HepG2 (cell line): ENCODE measurements around the gene DDAH2. TPM values are rescaled to one million over a fixed set of nuclear protein-coding genes. Genes with fewer than 3 reads are reported as not detected.
A peak's percentile ranks its signal among the peaks of the same experiment; 100 is the strongest.

Source experiments
- CBX1 ChIP-seq: IDR thresholded peaks from one replicate; pipeline ENCODE4 v1.6.1; 2016; ENCODE audit warnings: antibody characterized with exemption, low read depth
- FLYWCH1 ChIP-seq: sonication (generic); formaldehyde crosslinking; IDR thresholded peaks from 2 replicates; pipeline ENCODE4 v1.8.1; 2023; ENCODE audit warnings: mild to moderate bottlenecking, missing genetic modification reagents
- HNRNPK ChIP-seq: fragments of 200-400 bp; formaldehyde crosslinking; IDR thresholded peaks from 2 replicates; pipeline ENCODE4 v1.6.1; 2018; ENCODE audit warnings: low read length, low read depth, moderate library complexity, mild to moderate bottlenecking; ENCODE audit not compliant: poor library complexity, severe bottlenecking
- KDM5B ChIP-seq: sonication (generic); formaldehyde crosslinking; IDR thresholded peaks from 2 replicates; pipeline ENCODE4 v1.4.0; 2020; ENCODE audit warnings: missing genetic modification reagents, mild to moderate bottlenecking, borderline replicate concordance
- MTF2 ChIP-seq: sonication (generic); formaldehyde crosslinking; IDR thresholded peaks from 2 replicates; pipeline ENCODE4 v1.5.0; 2020; ENCODE audit warnings: missing genetic modification reagents, borderline replicate concordance
- ZBTB21 ChIP-seq: sonication (generic); formaldehyde crosslinking; IDR thresholded peaks from 2 replicates; pipeline ENCODE4 v1.4.0; 2020; ENCODE audit warnings: missing genetic modification reagents
- ZBTB8A ChIP-seq: sonication (generic); formaldehyde crosslinking; IDR thresholded peaks from 2 replicates; pipeline ENCODE4 v1.4.0; 2020; ENCODE audit warnings: mild to moderate bottlenecking, low read depth, missing genetic modification reagents, borderline replicate concordance
- ZNF431 ChIP-seq: sonication (generic); formaldehyde crosslinking; IDR thresholded peaks from 2 replicates; pipeline ENCODE4 v1.9.0; 2022; ENCODE audit warnings: missing genetic modification reagents, low read depth, mild to moderate bottlenecking, borderline replicate concordance
- ZNF607 ChIP-seq: sonication (generic); formaldehyde crosslinking; IDR thresholded peaks from 2 replicates; pipeline ENCODE4 v1.5.1; 2020; ENCODE audit warnings: missing genetic modification reagents, mild to moderate bottlenecking, borderline replicate concordance
- ZNF713 ChIP-seq: sonication (generic); formaldehyde crosslinking; IDR thresholded peaks from 2 replicates; pipeline ENCODE4 v1.4.0; 2020; ENCODE audit warnings: mild to moderate bottlenecking, missing genetic modification reagents
- ZNF747 ChIP-seq: sonication (generic); formaldehyde crosslinking; IDR thresholded peaks from 2 replicates; pipeline ENCODE4 v1.8.1; 2023; ENCODE audit warnings: missing genetic modification reagents, mild to moderate bottlenecking, borderline replicate concordance
- polyA plus RNA-seq, 8 experiments: library from polyadenylated mRNA; depleted of rRNA in 3 of 8; stranded (reverse) in 7 of 8; unstranded in 1 of 8; fragments of >200 nt; fragmentation: Illumina TruSeq in 4 of 8; extraction: Trizol in 4 of 8; gene quantifications; 2 replicates each; pipeline versions ENCODE4 v1.2.1 to v1.2.3, GENCODE V29; 2011 to 2016; ENCODE audit warnings: low read depth in 4 of 8, missing spikeins in 1 of 8, mixed read lengths in 1 of 8; ENCODE audit not compliant: insufficient read depth in 1 of 8
- total RNA-seq, 5 experiments: library from RNA; depleted of rRNA; stranded (reverse); fragments of >200 nt; fragmentation: Illumina TruSeq; extraction: Trizol; gene quantifications; 2 replicates each; pipeline ENCODE4 v1.2.3, GENCODE V29; 2016; ENCODE audit warnings: low read depth in 1 of 5
- TF ChIP-seq, protein P1 (sequence below), 2 experiments: fragments of 450-650 bp in 1 of 2; sonication (generic) in 1 of 2; formaldehyde crosslinking in 1 of 2; IDR thresholded peaks; 2 replicates each; pipeline versions ENCODE4 v1.6.1 to v1.8.0; 2016 to 2022; ENCODE audit warnings: antibody characterized with exemption in 1 of 2, mild to moderate bottlenecking in 1 of 2, missing genetic modification reagents in 1 of 2
- TF ChIP-seq, protein P2 (sequence below): sonication (generic); formaldehyde crosslinking; IDR thresholded peaks from 2 replicates; pipeline ENCODE4 v1.4.0; 2020; ENCODE audit warnings: missing genetic modification reagents, borderline replicate concordance
- TF ChIP-seq, protein P3 (sequence below): sonication (generic); formaldehyde crosslinking; IDR thresholded peaks from 2 replicates; pipeline ENCODE4 v1.8.1; 2023; ENCODE audit warnings: mild to moderate bottlenecking, moderate library complexity, missing genetic modification reagents
- TF ChIP-seq, protein P4 (sequence below): sonication (generic); formaldehyde crosslinking; IDR thresholded peaks from 2 replicates; pipeline ENCODE4 v1.4.0; 2020; ENCODE audit warnings: mild to moderate bottlenecking, missing genetic modification reagents

DDAH2 gene
- total and polyA plus RNA-seq, 2 of the 13 experiments (the other 11 are each of a cell fraction or from before 2014, with no cell fraction given) = 16.4 to 21.1 TPM

DNA sequence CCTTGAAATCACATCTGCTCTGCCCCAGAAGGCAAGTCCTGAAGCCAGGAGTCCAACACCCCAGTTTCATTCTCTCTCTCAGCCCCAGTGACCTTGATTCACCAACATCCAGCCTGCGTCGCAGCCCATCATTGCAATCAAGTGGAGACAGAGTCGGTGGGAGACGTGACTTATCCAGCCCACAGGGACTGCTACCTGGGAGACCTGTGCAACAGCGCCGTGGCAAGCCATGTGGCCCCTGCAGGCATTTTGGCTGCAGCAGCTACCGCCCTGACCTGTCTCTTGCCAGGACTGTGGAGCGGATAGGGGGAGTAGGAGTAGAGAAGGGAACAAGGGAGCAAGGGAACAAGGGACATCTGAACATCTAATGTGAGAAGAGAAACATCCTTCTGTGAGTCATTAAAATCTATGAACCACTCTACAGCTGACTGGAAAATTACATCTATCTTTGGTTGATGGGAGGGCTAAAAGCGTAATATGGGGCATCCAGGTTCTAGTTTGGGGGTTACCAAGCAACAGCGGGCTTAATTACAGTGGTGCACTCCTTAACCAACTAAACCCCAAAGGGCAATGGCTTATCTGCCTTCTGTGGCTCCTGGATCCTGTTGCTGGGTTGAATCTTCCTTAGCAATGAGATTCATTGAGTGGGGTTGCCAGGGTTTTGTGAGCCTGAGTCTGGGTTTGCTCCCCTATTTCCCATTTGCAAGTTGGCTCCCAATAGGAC is 11.4 kb downstream of the DDAH2 start (continued):
- TF ChIP-seq, protein P1, sequence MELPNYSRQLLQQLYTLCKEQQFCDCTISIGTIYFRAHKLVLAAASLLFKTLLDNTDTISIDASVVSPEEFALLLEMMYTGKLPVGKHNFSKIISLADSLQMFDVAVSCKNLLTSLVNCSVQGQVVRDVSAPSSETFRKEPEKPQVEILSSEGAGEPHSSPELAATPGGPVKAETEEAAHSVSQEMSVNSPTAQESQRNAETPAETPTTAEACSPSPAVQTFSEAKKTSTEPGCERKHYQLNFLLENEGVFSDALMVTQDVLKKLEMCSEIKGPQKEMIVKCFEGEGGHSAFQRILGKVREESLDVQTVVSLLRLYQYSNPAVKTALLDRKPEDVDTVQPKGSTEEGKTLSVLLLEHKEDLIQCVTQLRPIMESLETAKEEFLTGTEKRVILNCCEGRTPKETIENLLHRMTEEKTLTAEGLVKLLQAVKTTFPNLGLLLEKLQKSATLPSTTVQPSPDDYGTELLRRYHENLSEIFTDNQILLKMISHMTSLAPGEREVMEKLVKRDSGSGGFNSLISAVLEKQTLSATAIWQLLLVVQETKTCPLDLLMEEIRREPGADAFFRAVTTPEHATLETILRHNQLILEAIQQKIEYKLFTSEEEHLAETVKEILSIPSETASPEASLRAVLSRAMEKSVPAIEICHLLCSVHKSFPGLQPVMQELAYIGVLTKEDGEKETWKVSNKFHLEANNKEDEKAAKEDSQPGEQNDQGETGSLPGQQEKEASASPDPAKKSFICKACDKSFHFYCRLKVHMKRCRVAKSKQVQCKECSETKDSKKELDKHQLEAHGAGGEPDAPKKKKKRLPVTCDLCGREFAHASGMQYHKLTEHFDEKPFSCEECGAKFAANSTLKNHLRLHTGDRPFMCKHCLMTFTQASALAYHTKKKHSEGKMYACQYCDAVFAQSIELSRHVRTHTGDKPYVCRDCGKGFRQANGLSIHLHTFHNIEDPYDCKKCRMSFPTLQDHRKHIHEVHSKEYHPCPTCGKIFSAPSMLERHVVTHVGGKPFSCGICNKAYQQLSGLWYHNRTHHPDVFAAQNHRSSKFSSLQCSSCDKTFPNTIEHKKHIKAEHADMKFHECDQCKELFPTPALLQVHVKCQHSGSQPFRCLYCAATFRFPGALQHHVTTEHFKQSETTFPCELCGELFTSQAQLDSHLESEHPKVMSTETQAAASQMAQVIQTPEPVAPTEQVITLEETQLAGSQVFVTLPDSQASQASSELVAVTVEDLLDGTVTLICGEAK (IDR thresholded peaks at IDR 0.05) = no peak
- TF ChIP-seq, protein P1 (CRISPR knock-in tag; IDR thresholded peaks at IDR 0.05) = no peak
- TF ChIP-seq ZBTB21 (CRISPR knock-in tag) (no peak), ZNF747 (no peak), ZNF607 (CRISPR knock-in tag) (no peak), CBX1 (no peak), ZNF713 (CRISPR knock-in tag) (no peak), MTF2 (CRISPR knock-in tag) (no peak), ZNF431 (CRISPR knock-in tag) (no peak), HNRNPK (peak; percentile 22), KDM5B (CRISPR knock-in tag) (0 out of 2 replicates have a peak, but pooled peaks have one; percentile 8), ZBTB8A (CRISPR knock-in tag) (no peak), FLYWCH1 (no peak)
- TF ChIP-seq, protein P2, sequence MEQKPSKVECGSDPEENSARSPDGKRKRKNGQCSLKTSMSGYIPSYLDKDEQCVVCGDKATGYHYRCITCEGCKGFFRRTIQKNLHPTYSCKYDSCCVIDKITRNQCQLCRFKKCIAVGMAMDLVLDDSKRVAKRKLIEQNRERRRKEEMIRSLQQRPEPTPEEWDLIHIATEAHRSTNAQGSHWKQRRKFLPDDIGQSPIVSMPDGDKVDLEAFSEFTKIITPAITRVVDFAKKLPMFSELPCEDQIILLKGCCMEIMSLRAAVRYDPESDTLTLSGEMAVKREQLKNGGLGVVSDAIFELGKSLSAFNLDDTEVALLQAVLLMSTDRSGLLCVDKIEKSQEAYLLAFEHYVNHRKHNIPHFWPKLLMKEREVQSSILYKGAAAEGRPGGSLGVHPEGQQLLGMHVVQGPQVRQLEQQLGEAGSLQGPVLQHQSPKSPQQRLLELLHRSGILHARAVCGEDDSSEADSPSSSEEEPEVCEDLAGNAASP (CRISPR knock-in tag) = no peak
- TF ChIP-seq, protein P3, sequence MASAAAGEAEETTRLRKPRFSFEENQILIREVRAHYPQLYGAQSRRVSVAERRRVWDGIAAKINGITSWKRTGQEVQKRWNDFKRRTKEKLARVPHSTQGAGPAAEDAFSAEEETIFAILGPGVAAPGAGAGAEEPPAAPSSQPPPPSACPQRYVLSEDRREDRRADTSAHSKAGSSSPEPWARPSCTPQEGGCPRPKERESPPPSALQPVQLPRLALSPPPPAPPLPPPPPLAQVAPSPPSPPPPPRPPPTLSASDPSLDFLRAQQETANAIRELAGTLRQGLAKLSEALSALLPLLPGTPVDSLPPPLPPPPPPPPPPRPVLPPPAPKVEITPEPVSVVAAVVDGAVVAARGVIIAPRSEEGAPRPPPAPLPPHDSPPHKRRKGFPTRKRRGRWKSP (CRISPR knock-in tag) = no peak
- TF ChIP-seq, protein P4, sequence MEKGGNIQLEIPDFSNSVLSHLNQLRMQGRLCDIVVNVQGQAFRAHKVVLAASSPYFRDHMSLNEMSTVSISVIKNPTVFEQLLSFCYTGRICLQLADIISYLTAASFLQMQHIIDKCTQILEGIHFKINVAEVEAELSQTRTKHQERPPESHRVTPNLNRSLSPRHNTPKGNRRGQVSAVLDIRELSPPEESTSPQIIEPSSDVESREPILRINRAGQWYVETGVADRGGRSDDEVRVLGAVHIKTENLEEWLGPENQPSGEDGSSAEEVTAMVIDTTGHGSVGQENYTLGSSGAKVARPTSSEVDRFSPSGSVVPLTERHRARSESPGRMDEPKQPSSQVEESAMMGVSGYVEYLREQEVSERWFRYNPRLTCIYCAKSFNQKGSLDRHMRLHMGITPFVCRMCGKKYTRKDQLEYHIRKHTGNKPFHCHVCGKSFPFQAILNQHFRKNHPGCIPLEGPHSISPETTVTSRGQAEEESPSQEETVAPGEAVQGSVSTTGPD (CRISPR knock-in tag) = no peak
